ENCODE data around the gene FLNC. TPM values are rescaled to one million over a fixed set of nuclear protein-coding genes. Genes with fewer than 3 reads are reported as not detected.

FLNC gene
- total and polyA plus RNA-seq, 2 donors from 2014 or later = 2.8 to 12.2 TPM

GRCh38 chr7:128865303-128865702, 35.1 kb downstream of the FLNC start:
- H3K27me3 ChIP-seq (ENCODE audit: control insufficient read depth, insufficient read depth, low read length) = no peaks in the 10 kb centered on the region
- no peaks in the 10 kb centered on the region for H3K9me3 ChIP-seq (ENCODE audit: control insufficient read depth in 2 of 3, insufficient read depth in 1 of 3, low read length in 3 of 3)
- H3K36me3 ChIP-seq (ENCODE audit: control insufficient read depth in 2 of 3, insufficient read depth in 3 of 3, low read length in 3 of 3) = peaks cover 0 to 16% (median 0%) of the 10 kb centered on the region in 3 donors
- peaks cover 0 to 17% (median 11%) of the 10 kb centered on the region in 3 donors for H3K4me1 ChIP-seq (ENCODE audit: control insufficient read depth in 2 of 3, insufficient read depth in 2 of 3, low read depth in 1 of 3, low read length in 3 of 3)
- no peak overlapping the region for H3K9ac ChIP-seq (ENCODE audit: low read length in 3 of 3)
- TF ChIP-seq CTCF (IDR thresholded peaks at IDR 0.05; ENCODE audit: borderline replicate concordance, extremely low read depth, insufficient read depth) = no peak
- intact Hi-C loops (cut with DNase I) = no loop called here
- no peak overlapping the region for H3K4me3 ChIP-seq (ENCODE audit: low read length in 3 of 3)
- no peak overlapping the region for H3K27ac ChIP-seq (ENCODE audit: low read depth in 2 of 2, low read length in 2 of 2)
- FAIRE-seq = no peak
- DNase-seq = no peak

GRCh38 chr7:128865996-128866877, 36.0 kb downstream of the FLNC start:
- intact Hi-C loops (cut with DNase I) = no loop called here
- Histone ChIP-seq H3K36me3 (ENCODE audit: control insufficient read depth in 2 of 3, insufficient read depth in 3 of 3, low read length in 3 of 3) (peaks cover 0 to 16% (median 0%) of the 10 kb centered on the region in 3 donors), H3K27me3 (ENCODE audit: control insufficient read depth, insufficient read depth, low read length) (no peaks in the 10 kb centered on the region), H3K4me1 (ENCODE audit: control insufficient read depth in 2 of 3, insufficient read depth in 2 of 3, low read depth in 1 of 3, low read length in 3 of 3) (peaks cover 0 to 17% (median 11%) of the 10 kb centered on the region in 3 donors), H3K27ac (ENCODE audit: low read depth in 2 of 2, low read length in 2 of 2) (no peak overlapping the region), H3K9me3 (ENCODE audit: control insufficient read depth in 2 of 3, insufficient read depth in 1 of 3, low read length in 3 of 3) (no peaks in the 10 kb centered on the region), H3K9ac (ENCODE audit: low read length in 3 of 3) (no peak overlapping the region), H3K4me3 (ENCODE audit: low read length in 3 of 3) (no peak overlapping the region)
- FAIRE-seq (no peak), DNase-seq (no peak)
- no peak for TF ChIP-seq CTCF (IDR thresholded peaks at IDR 0.05; ENCODE audit: borderline replicate concordance, extremely low read depth, insufficient read depth)

- Histone ChIP-seq H3K4me1 (ENCODE audit: control insufficient read depth in 2 of 3, insufficient read depth in 2 of 3, low read depth in 1 of 3, low read length in 3 of 3) (peaks cover 0 to 14% (median 8%) of the 10 kb centered on the region in 3 donors), H3K27me3 (ENCODE audit: control insufficient read depth, insufficient read depth, low read length) (no peaks in the 10 kb centered on the region), H3K4me3 (ENCODE audit: low read length in 3 of 3) (no peak overlapping the region), H3K9ac (ENCODE audit: low read length in 3 of 3) (no peak overlapping the region), H3K36me3 (ENCODE audit: control insufficient read depth in 2 of 3, insufficient read depth in 3 of 3, low read length in 3 of 3) (peaks cover 0 to 16% (median 0%) of the 10 kb centered on the region in 3 donors), H3K27ac (ENCODE audit: low read depth in 2 of 2, low read length in 2 of 2) (no peak overlapping the region), H3K9me3 (ENCODE audit: control insufficient read depth in 2 of 3, insufficient read depth in 1 of 3, low read length in 3 of 3) (no peaks in the 10 kb centered on the region)
- FAIRE-seq (no peak), DNase-seq (no peak)
- TF ChIP-seq CTCF (IDR thresholded peaks at IDR 0.05; ENCODE audit: borderline replicate concordance, extremely low read depth, insufficient read depth) = no peak
- intact Hi-C loops (cut with DNase I) = no loop called here
Measured at GRCh38 chr7:128867241-128867640, 37.0 kb downstream of the FLNC start.

All from kidney (tissue), 14 donors.